ENCODE results near the gene ZNF444. TPM values are rescaled to one million over a fixed set of nuclear protein-coding genes. Genes with fewer than 3 reads are reported as not detected.

Gene ZNF444
- total RNA-seq, 1 donor from 2014 or later, result 28.7 TPM

DNA sequence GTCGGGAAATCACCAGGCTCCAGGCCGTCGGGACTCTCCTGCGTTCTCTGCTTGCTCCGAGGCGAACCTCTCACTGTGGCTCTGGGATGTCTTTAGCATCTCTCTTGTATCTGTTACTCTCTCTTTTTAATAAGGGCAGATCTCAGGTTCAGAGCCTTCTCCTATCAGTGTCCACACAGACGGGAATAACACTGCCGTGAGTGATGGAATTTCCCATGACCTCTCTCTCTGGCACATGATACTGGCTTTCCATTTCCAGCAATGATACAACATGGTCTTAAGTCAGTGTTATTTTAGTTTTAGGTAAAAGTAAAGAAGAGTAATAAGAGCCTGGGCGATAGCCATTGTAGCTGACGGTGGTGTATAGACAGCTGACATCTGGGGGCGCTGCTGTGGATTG is 9.3 kb downstream of the ZNF444 start:
- intact Hi-C loops (cut with DNase I), result no loop called here
- Histone ChIP-seq H3K9me3 (no peaks in the 10 kb centered on the region), H3K27me3 (no peaks in the 10 kb centered on the region), H3K27ac (no peak overlapping the region), H3K4me1 (no peaks in the 10 kb centered on the region), H3K4me3 (no peak overlapping the region), H3K36me3 (peaks cover 0 to 26% of the 10 kb centered on the region in 2 donors)
- DNase-seq (ENCODE audit: extremely low spot score in 2 of 2), result no peak
- no peak for TF ChIP-seq POLR2A (IDR thresholded peaks at IDR 0.05)
- TF ChIP-seq POLR2AphosphoS5 (IDR thresholded peaks at IDR 0.05; ENCODE audit: insufficient read depth in 1 of 2, low read depth in 1 of 2), result no peak
- TF ChIP-seq CTCF (IDR thresholded peaks at IDR 0.05), result no peak

GRCh38 chr19:56152644-56153043 is 11.6 kb downstream of the ZNF444 start:
- H3K27ac ChIP-seq, result no peak overlapping the region
- no peaks in the 10 kb centered on the region for H3K27me3 ChIP-seq
- no peak for DNase-seq (ENCODE audit: extremely low spot score in 2 of 2)
- H3K36me3 ChIP-seq, result peaks cover 0 to 16% of the 10 kb centered on the region in 2 donors
- H3K4me1 ChIP-seq, result no peaks in the 10 kb centered on the region
- TF ChIP-seq CTCF (IDR thresholded peaks at IDR 0.05) (no peak), POLR2A (IDR thresholded peaks at IDR 0.05) (no peak), POLR2AphosphoS5 (IDR thresholded peaks at IDR 0.05; ENCODE audit: insufficient read depth in 1 of 2, low read depth in 1 of 2) (no peak)
- intact Hi-C loops (cut with DNase I), result no loop called here
- H3K4me3 ChIP-seq, result no peak overlapping the region
- H3K9me3 ChIP-seq, result no peaks in the 10 kb centered on the region

DNA sequence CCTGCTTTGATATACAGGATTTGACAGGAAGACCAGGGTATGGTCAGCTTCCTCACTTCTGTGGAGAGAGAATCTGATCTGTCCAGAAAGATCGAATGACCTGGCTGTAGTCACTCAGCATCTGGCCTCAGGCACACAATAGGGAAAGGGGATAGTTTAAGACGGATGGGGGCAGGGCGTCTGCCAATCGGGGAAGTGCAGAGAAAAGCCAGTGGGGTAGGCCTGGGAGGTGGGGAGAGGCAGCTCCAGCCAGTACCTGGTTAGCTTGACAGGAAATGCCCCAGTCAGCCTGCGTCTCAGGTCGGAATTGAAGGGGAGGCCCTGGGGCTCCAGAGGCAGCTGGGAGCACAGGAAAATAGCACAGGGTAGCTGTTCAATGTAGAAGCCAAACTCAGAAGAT is 12.4 kb downstream of the ZNF444 start:
- Histone ChIP-seq H3K27me3 (no peaks in the 10 kb centered on the region), H3K9me3 (no peaks in the 10 kb centered on the region), H3K36me3 (peaks cover 0 to 9% of the 10 kb centered on the region in 2 donors), H3K4me3 (no peak overlapping the region), H3K27ac (no peak overlapping the region), H3K4me1 (no peaks in the 10 kb centered on the region)
- DNase-seq (ENCODE audit: extremely low spot score in 2 of 2), result no peak
- TF ChIP-seq POLR2AphosphoS5 (IDR thresholded peaks at IDR 0.05; ENCODE audit: insufficient read depth in 1 of 2, low read depth in 1 of 2) (no peak), POLR2A (IDR thresholded peaks at IDR 0.05) (no peak), CTCF (IDR thresholded peaks at IDR 0.05) (no peak)
- intact Hi-C loops (cut with DNase I), result no loop called here

GRCh38 chr19:56155124-56155687 is 14.1 kb downstream of the ZNF444 start:
- peaks cover 0 to 22% of the 10 kb centered on the region in 2 donors for H3K36me3 ChIP-seq
- TF ChIP-seq POLR2AphosphoS5 (IDR thresholded peaks at IDR 0.05; ENCODE audit: insufficient read depth in 1 of 2, low read depth in 1 of 2) (no peak), CTCF (IDR thresholded peaks at IDR 0.05) (no peak), POLR2A (IDR thresholded peaks at IDR 0.05) (no peak)

DNA sequence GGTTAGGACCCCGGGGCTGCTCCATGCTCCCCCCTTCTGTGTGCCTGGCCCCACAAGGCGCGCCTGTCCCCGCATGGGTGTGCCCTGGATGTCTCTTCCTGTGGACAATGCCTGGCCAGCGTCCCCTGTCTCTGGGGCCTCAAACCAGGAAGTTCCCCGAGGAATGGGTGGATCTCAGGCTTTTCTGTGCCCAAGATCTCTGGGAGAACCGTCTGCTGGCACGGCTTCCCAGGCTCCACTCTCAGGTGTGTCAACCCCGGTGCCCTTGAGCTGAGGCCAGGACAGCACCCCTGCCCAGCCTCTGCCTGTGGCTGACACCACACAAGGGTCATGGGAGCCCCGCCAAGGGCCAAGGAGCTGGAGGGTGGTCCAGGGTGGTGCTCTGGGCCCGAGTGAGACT is 15.7 kb downstream of the ZNF444 start:
- Histone ChIP-seq H3K27me3 (no peaks in the 10 kb centered on the region), H3K4me1 (no peaks in the 10 kb centered on the region), H3K4me3 (no peak overlapping the region), H3K27ac (no peak overlapping the region), H3K9me3 (no peaks in the 10 kb centered on the region), H3K36me3 (peaks cover 0 to 26% of the 10 kb centered on the region in 2 donors)
- intact Hi-C loops (cut with DNase I), result no loop called here
- no peak for TF ChIP-seq POLR2AphosphoS5 (IDR thresholded peaks at IDR 0.05; ENCODE audit: insufficient read depth in 1 of 2, low read depth in 1 of 2)
- TF ChIP-seq CTCF (IDR thresholded peaks at IDR 0.05), result no peak
- TF ChIP-seq POLR2A (IDR thresholded peaks at IDR 0.05), result no peak
- DNase-seq (ENCODE audit: extremely low spot score in 2 of 2), result no peak

More at GRCh38 chr19:56155124-56155687, 14.1 kb downstream of the ZNF444 start:
- Histone ChIP-seq H3K4me1 (no peaks in the 10 kb centered on the region), H3K9me3 (no peaks in the 10 kb centered on the region), H3K27me3 (no peaks in the 10 kb centered on the region), H3K27ac (no peak overlapping the region), H3K4me3 (no peak overlapping the region)
- intact Hi-C loops (cut with DNase I), result no loop called here
- DNase-seq (ENCODE audit: extremely low spot score in 2 of 2), result no peak
